ENCODE data around the gene KLHL11.

DNA sequence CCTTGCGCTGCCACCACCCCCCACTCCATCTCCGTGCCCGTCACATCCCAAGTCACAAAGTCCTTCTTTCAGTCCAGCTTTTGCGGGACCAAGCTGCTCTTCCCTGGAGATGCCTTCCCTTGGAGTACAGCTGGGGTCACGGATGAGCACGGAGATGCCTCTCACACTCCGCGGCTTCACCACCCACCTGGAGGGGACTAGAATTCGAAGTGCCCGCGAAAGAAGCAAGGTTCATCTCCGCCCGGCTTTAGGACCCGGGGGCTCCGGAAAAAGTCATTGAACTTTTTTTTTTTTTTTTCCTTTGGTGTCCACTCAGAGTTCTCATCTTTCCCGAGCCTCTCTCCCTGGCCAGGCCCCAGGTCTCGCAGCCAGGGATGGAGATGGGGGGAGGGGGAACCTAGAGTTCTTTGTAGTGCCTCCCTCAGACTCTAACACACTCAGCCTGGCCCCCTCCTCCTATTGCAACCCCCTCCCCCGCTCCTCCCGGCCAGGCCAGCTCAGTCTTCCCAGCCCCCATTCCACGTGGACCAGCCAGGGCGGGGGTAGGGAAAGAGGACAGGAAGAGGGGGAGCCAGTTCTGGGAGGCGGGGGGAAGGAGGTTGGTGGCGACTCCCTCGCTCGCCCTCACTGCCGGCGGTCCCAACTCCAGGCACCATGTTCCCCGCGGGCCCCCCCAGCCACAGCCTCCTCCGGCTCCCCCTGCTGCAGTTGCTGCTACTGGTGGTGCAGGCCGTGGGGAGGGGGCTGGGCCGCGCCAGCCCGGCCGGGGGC is 52.7 kb downstream of the KLHL11 start, which contains the start of gene FKBP10:
- TF ChIP-seq CTCF (conservative IDR thresholded peaks at IDR 0.05 in 1 of 2, IDR thresholded peaks at IDR 0.05 in 1 of 2; ENCODE audit: low read depth in 1 of 2, low read length in 2 of 2): no peak
- TF ChIP-seq EZH2 (IDR thresholded peaks at IDR 0.05; ENCODE audit: low read length, missing control alignments): no peak
